Suprapubic skin (tissue), 4 donors: ENCODE measurements around the gene MEIS3. TPM values are rescaled to one million over a fixed set of nuclear protein-coding genes. Genes with fewer than 3 reads are reported as not detected.

ENCODE experiments used
- DNase-seq, 2 donors: peaks; one replicate each; pipeline ENCODE4 v3.0.0-alpha.2; 2019; ENCODE audit warnings: low spot score in 2 of 2
- H3K27ac ChIP-seq: fragments of 200-600 bp; sonication (generic); one replicate; pipeline ENCODE4 v1.5.1; 2019
- H3K27me3 ChIP-seq: fragments of 200-600 bp; sonication (generic); one replicate; pipeline ENCODE4 v1.5.1; 2019
- H3K36me3 ChIP-seq: fragments of 200-600 bp; sonication (generic); one replicate; pipeline ENCODE4 v1.5.1; 2019
- H3K4me1 ChIP-seq: fragments of 200-600 bp; sonication (generic); one replicate; pipeline ENCODE4 v1.5.1; 2019
- H3K4me3 ChIP-seq: fragments of 200-600 bp; sonication (generic); one replicate; pipeline ENCODE4 v1.5.1; 2019; ENCODE audit warnings: mild to moderate bottlenecking
- H3K9me3 ChIP-seq: fragments of 200-600 bp; sonication (generic); one replicate; pipeline ENCODE4 v1.5.1; 2019
- CTCF ChIP-seq, 2 donors: fragments of 200-600 bp in 1 of 2; fragments of 450-650 bp in 1 of 2; sonication (generic) in 1 of 2; IDR thresholded peaks; one replicate each; pipeline ENCODE4 v1.5.1; 2016 to 2019; ENCODE audit warnings: antibody characterized with exemption in 2 of 2, mild to moderate bottlenecking in 1 of 2, moderate library complexity in 1 of 2
- EP300 ChIP-seq: sonication (generic); formaldehyde crosslinking; IDR thresholded peaks from one replicate; pipeline ENCODE4 v1.6.1; 2017; ENCODE audit warnings: antibody characterized with exemption
- POLR2A ChIP-seq, 2 donors: fragments of 450-650 bp; IDR thresholded peaks; one replicate each; pipeline ENCODE4 v1.6.1; 2017; ENCODE audit warnings: antibody characterized with exemption in 2 of 2, mild to moderate bottlenecking in 2 of 2, moderate library complexity in 2 of 2
- POLR2AphosphoS5 ChIP-seq, 3 donors: sonication (generic); formaldehyde crosslinking; IDR thresholded peaks; one replicate each; pipeline ENCODE4 v1.6.1; 2017; ENCODE audit warnings: antibody characterized with exemption in 3 of 3
- WGBS: methylation state at CpG from one replicate; pipeline ENCODE4 v1.1.5; 2018; 5-methylcytosine and 5-hydroxymethylcytosine counted together
- total RNA-seq, 4 donors: library from RNA; depleted of rRNA; stranded (reverse); fragments of >200 nt; gene quantifications; one replicate each; pipeline ENCODE4 v1.1.0, GENCODE V29; 2016

Gene MEIS3
- total RNA-seq: 1 to 10 TPM; 1.6 to 5.5 (median 3.1) TPM

GRCh38 chr19:47419030-47419783 is at the start of gene MEIS3:
Gene MEIS3 (minus strand): TSS chr19:47419527. CDS start chr19:47419081, 446 bp downstream.
- TF ChIP-seq POLR2A (IDR thresholded peaks at IDR 0.05) (no peak), CTCF (IDR thresholded peaks at IDR 0.05) (no peak), POLR2AphosphoS5 (IDR thresholded peaks at IDR 0.05) (no peak), EP300 (no peak)
- WGBS: 2% methylated on average over 26 of the region's 70 CpGs
- H3K9me3 ChIP-seq: no peaks in the 10 kb centered on the region
- H3K27ac ChIP-seq: no peak within 1 kb of the TSS
- peaks cover 3% of the 10 kb centered on the region for H3K36me3 ChIP-seq
- H3K27me3 ChIP-seq: peaks cover 100% of the 10 kb centered on the region
- H3K4me3 ChIP-seq: peak within 1 kb of the TSS; percentile 55
- DNase-seq: no peak
- peaks cover 32% of the 10 kb centered on the region for H3K4me1 ChIP-seq

DNA sequence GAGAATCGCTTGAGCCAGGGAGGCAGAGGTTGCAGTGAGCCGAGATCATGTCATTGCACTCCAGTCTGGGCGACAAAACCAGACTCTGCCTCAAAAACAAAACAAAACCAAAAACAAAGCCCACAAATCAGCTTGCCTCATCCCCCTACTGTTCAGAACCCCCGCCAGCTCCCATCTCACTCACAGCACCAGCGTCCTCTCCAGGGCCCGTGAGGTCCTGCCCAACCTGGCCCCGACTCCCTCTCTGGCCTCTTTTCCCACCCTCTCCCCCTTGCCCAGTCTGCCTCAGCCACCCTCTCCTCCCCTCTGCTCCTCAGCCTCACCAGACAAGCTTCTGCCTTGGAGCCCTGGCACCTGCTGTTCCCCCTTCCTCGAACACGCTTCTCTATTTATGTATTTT is 48.6 kb upstream of the MEIS3 start:
- Histone ChIP-seq H3K27ac (no peak overlapping the region), H3K4me3 (no peak overlapping the region), H3K36me3 (no peaks in the 10 kb centered on the region), H3K9me3 (no peaks in the 10 kb centered on the region), H3K27me3 (peaks cover 71% of the 10 kb centered on the region), H3K4me1 (peaks cover 15% of the 10 kb centered on the region)
- WGBS: 44% methylated on average over 9 of the region's 9 CpGs
- no peak for TF ChIP-seq POLR2A (IDR thresholded peaks at IDR 0.05)
- no peak for TF ChIP-seq CTCF (IDR thresholded peaks at IDR 0.05)
- TF ChIP-seq POLR2AphosphoS5 (IDR thresholded peaks at IDR 0.05): no peak
- no peak for TF ChIP-seq EP300
- no peak for DNase-seq

DNA sequence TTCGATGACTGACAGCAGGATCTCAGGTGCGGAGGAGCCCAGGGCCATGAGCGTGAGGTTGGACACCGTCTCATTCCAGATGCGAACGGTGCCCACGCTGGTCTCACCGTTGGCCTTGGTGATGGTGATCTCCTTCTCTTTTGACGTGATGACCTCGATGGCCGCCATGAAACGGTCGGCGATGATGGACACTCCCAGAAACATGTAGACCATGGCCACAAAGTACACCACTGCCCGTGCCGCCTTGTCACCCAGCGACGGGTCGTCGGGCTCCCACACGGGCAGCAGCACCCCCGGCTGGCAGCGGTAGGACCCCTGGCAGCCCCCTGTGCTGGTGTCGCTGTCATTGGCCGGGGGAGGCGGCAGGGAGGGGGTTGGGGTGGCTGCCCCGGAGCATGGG is 46.6 kb upstream of the MEIS3 start:
- H3K4me3 ChIP-seq: no peak overlapping the region
- H3K27ac ChIP-seq: no peak overlapping the region
- no peak for DNase-seq
- H3K9me3 ChIP-seq: no peaks in the 10 kb centered on the region
- H3K4me1 ChIP-seq: no peaks in the 10 kb centered on the region
- TF ChIP-seq CTCF (IDR thresholded peaks at IDR 0.05): no peak
- H3K36me3 ChIP-seq: no peaks in the 10 kb centered on the region
- WGBS: 89% methylated on average over 13 of the region's 27 CpGs
- H3K27me3 ChIP-seq: peaks cover 53% of the 10 kb centered on the region

DNA sequence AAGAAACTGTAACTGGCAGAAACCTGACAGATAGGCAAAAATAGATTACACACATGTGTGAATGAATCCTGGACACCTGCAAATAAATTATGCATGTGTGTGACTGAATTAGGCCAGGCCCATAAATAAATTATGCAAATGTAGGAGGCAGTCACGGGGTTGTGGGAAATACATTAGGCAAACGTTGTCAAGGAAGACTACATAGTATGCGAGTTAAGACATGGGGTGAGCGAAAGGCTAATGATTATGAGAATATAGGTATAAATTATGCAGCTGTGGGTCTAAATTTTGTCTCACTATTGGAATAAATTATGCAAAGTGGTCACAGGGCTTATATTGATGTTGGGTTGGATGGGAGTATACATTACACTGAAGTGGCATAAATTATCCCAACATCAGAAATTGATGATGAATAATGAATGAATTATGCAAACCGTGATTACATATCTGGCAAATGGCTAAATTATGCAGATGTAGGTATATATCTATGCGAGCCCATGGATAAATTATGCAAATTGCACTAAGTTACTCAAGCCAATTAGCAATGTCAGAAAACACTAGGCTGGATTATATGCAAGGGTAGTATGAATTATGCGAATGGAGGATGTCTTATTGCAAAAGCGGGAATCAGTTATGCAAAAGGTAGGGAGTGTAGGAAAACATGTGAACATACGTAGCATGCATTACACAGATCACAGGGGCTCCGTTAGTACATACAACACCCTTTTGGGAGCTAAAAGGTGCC is 45.5 kb upstream of the MEIS3 start:
- H3K27me3 ChIP-seq: peaks cover 53% of the 10 kb centered on the region
- no peak for DNase-seq
- no peaks in the 10 kb centered on the region for H3K4me1 ChIP-seq
- TF ChIP-seq POLR2AphosphoS5 (IDR thresholded peaks at IDR 0.05) (no peak), POLR2A (IDR thresholded peaks at IDR 0.05) (no peak)
- no peak overlapping the region for H3K27ac ChIP-seq
- H3K36me3 ChIP-seq: no peaks in the 10 kb centered on the region
- 55% methylated on average over 10 of the region's 10 CpGs for WGBS
- no peak overlapping the region for H3K4me3 ChIP-seq
- no peaks in the 10 kb centered on the region for H3K9me3 ChIP-seq

DNA sequence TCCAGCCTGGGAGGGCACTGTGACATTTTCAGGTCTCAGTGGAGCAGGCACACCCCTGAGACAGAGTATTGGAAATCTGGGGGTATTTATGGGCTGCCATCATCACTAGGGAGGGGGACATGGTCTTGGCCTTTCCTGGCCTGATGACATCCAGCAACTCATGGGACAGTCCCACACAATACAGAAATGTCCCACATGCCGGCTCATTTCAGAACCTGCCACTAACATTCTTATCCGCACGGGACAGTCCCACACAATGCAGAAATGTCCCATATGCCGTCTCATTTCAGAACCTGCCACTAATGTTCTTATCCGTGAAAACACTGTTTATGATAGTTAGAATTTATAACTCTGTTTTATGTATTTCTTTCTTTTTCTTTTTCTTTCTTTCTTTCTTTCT is 42.5 kb upstream of the MEIS3 start:
- H3K27me3 ChIP-seq: peaks cover 57% of the 10 kb centered on the region
- 93% methylated on average over 5 of the region's 5 CpGs for WGBS

More for the DNA sequence above, 42.5 kb upstream of the MEIS3 start:
- no peak overlapping the region for H3K4me3 ChIP-seq
- no peak overlapping the region for H3K27ac ChIP-seq
- no peak for DNase-seq
- peaks cover 11% of the 10 kb centered on the region for H3K4me1 ChIP-seq
- no peaks in the 10 kb centered on the region for H3K36me3 ChIP-seq
- H3K9me3 ChIP-seq: no peaks in the 10 kb centered on the region
- TF ChIP-seq POLR2A (IDR thresholded peaks at IDR 0.05) (no peak), EP300 (no peak), POLR2AphosphoS5 (IDR thresholded peaks at IDR 0.05) (no peak), CTCF (IDR thresholded peaks at IDR 0.05) (no peak)
